Right lobe of liver (tissue), 4 donors: Measurements from ENCODE around the gene PEAK1.

ENCODE experiments used
- POLR2A ChIP-seq: fragments of 450-650 bp; IDR thresholded peaks from one replicate; pipeline ENCODE4 v1.6.1; 2017; ENCODE audit warnings: antibody characterized with exemption, mild to moderate bottlenecking
- TF ChIP-seq, protein P1 (sequence below), 4 donors: fragments of 200-600 bp in 3 of 4; fragments of 450-650 bp in 1 of 4; IDR thresholded peaks; one replicate each; pipeline versions ENCODE4 v1.5.1 to v1.8.0; 2016 to 2022; ENCODE audit warnings: antibody characterized with exemption in 4 of 4, mild to moderate bottlenecking in 2 of 4
- donor health status: DM: no; HTN: no; CAD: no.
- donor health status: DM: no; HTN: no; CAD: no.
- donor health status: DM: no; HTN: yes; CAD: no.

DNA sequence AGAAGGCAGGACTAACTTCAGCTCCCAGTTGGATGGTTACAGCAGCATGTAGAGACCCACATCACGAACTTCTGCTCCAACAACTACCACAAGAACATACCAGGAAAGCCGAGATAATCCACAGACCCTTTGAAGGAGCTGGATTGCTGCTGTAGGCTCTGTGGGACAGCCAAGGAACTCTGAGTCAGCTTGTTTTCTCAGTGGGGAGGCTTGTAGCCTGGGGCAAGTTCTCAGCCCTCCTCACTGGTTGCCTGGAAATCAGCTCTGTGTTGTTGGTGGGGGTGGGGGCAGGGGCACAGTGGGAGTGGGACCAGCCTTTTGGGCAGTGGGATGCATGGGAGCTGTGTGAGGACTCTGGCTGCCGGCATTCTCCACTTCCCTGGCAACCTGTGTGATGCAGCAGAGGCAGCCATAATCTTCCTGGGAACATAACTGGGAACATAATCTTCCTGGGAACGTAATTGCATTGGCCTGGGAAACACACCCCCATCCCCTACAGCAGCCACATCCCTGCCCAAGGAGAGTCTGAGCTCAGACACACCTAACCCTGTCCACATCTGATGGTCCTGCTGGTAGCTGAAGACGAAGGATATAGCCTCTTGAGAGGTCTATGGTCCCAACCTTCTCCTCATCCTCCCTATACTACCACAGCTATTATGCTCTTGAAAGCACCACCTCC, 153.1 kb downstream of the PEAK1 start:
- TF ChIP-seq, protein P1, sequence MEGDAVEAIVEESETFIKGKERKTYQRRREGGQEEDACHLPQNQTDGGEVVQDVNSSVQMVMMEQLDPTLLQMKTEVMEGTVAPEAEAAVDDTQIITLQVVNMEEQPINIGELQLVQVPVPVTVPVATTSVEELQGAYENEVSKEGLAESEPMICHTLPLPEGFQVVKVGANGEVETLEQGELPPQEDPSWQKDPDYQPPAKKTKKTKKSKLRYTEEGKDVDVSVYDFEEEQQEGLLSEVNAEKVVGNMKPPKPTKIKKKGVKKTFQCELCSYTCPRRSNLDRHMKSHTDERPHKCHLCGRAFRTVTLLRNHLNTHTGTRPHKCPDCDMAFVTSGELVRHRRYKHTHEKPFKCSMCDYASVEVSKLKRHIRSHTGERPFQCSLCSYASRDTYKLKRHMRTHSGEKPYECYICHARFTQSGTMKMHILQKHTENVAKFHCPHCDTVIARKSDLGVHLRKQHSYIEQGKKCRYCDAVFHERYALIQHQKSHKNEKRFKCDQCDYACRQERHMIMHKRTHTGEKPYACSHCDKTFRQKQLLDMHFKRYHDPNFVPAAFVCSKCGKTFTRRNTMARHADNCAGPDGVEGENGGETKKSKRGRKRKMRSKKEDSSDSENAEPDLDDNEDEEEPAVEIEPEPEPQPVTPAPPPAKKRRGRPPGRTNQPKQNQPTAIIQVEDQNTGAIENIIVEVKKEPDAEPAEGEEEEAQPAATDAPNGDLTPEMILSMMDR (IDR thresholded peaks at IDR 0.05), result no peak
- TF ChIP-seq POLR2A, result no peak
